Liver (tissue), 3 donors: ENCODE measurements around the gene CD101.

Experiments used
- CTCF ChIP-seq: fragments of 150-350 bp; IDR thresholded peaks from 2 replicates; pipeline ENCODE4 v1.5.1; 2017; ENCODE audit warnings: improper control_type of control experiment, low read depth, low read length; ENCODE audit not compliant: missing input control
- EGR1 ChIP-seq, 2 donors: IDR thresholded peaks; 2 replicates each; pipeline ENCODE4 v1.6.1; 2016 to 2018; ENCODE audit warnings: antibody characterized with exemption in 2 of 2, low read depth in 2 of 2
- MAX ChIP-seq: IDR thresholded peaks from 2 replicates; pipeline ENCODE4 v1.6.1; 2016; ENCODE audit warnings: antibody characterized with exemption
- RXRA ChIP-seq, 2 donors: IDR thresholded peaks; 2 replicates each; pipeline ENCODE4 v1.6.1; 2017 to 2018; ENCODE audit warnings: antibody characterized with exemption in 2 of 2, mild to moderate bottlenecking in 1 of 2
- YY1 ChIP-seq: IDR thresholded peaks from 2 replicates; pipeline ENCODE4 v1.6.1; 2016; ENCODE audit warnings: antibody characterized with exemption, mild to moderate bottlenecking
- TF ChIP-seq, protein P1 (sequence below): IDR thresholded peaks from 2 replicates; pipeline ENCODE4 v1.6.1; 2016; ENCODE audit warnings: antibody characterized with exemption, mild to moderate bottlenecking
- donor health status: healthy.
- donor health status: healthy.

DNA sequence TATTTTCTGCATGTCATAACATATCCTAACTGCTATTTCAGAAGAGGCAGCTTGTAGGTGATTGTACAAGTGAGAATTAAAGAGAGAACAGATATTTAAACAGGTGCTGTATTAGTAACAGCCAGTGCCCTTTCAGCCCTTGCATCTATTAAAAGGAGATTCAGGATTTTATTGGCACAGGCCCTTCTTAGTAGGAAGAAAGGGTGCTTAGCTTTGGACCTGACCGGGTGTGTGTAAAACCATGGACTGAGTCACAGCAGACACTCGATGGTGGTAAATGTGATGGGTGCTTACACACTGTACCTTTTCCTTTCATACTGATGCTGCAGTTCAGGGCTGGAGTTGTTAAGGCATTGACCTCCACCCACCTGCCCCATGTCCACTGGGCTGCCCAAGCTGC, 12.7 kb upstream of the CD101 start:
- TF ChIP-seq CTCF (no peak), RXRA (IDR thresholded peaks at IDR 0.05) (no peak), EGR1 (IDR thresholded peaks at IDR 0.05; ENCODE audit: low read depth in 2 of 2) (no peak), MAX (no peak), YY1 (no peak)
- TF ChIP-seq, protein P1, sequence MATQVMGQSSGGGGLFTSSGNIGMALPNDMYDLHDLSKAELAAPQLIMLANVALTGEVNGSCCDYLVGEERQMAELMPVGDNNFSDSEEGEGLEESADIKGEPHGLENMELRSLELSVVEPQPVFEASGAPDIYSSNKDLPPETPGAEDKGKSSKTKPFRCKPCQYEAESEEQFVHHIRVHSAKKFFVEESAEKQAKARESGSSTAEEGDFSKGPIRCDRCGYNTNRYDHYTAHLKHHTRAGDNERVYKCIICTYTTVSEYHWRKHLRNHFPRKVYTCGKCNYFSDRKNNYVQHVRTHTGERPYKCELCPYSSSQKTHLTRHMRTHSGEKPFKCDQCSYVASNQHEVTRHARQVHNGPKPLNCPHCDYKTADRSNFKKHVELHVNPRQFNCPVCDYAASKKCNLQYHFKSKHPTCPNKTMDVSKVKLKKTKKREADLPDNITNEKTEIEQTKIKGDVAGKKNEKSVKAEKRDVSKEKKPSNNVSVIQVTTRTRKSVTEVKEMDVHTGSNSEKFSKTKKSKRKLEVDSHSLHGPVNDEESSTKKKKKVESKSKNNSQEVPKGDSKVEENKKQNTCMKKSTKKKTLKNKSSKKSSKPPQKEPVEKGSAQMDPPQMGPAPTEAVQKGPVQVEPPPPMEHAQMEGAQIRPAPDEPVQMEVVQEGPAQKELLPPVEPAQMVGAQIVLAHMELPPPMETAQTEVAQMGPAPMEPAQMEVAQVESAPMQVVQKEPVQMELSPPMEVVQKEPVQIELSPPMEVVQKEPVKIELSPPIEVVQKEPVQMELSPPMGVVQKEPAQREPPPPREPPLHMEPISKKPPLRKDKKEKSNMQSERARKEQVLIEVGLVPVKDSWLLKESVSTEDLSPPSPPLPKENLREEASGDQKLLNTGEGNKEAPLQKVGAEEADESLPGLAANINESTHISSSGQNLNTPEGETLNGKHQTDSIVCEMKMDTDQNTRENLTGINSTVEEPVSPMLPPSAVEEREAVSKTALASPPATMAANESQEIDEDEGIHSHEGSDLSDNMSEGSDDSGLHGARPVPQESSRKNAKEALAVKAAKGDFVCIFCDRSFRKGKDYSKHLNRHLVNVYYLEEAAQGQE = no peak
